ENCODE measurements around the gene PACS1.
A peak's percentile ranks its signal among the peaks of the same experiment; 100 is the strongest.

The PACS1 gene

DNA sequence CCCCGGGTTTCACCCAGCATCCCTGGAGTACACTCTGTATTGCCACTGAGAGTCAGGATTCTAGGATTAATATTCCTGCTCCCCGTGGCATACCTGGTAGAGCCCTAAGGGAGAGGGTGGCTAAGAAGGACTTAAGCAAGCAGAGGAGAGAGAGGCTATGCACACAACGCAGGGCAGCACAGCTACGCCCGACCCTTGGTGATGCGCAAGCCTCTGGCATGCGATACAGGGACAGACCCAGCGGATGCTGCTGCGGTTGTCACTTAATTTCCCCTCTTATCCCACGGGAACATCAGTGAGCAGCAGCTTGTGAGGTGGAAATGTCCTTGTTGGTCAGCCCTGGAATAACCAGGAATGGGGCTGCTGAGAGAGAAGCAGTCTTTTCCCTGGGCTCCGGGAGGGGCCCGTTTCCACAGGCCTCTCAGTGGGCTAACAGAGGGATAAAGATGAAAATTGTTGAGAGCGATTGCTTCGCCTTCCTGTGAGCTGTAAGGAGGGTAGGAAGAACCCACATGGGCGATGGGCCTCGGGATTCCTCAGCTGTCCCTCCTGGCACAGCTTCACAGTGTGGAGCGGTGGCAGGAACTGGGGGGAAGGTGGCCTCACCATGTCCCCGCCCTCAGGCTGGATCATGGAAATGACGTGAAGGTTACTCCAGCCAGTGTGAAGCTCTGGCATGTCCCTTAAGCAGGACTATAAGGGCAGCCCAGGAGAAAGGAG lies 149.9 kb downstream of the PACS1 start:
- H3K4me3 ChIP-seq (ENCODE audit: control insufficient read depth, low read depth, low read length): no peak overlapping the region
- TF ChIP-seq, protein P1, sequence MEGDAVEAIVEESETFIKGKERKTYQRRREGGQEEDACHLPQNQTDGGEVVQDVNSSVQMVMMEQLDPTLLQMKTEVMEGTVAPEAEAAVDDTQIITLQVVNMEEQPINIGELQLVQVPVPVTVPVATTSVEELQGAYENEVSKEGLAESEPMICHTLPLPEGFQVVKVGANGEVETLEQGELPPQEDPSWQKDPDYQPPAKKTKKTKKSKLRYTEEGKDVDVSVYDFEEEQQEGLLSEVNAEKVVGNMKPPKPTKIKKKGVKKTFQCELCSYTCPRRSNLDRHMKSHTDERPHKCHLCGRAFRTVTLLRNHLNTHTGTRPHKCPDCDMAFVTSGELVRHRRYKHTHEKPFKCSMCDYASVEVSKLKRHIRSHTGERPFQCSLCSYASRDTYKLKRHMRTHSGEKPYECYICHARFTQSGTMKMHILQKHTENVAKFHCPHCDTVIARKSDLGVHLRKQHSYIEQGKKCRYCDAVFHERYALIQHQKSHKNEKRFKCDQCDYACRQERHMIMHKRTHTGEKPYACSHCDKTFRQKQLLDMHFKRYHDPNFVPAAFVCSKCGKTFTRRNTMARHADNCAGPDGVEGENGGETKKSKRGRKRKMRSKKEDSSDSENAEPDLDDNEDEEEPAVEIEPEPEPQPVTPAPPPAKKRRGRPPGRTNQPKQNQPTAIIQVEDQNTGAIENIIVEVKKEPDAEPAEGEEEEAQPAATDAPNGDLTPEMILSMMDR (conservative IDR thresholded peaks at IDR 0.05; ENCODE audit: control insufficient read depth, insufficient read depth, low read depth, low read length): no peak
- DNase-seq (ENCODE audit: low read depth): no peak

DNA sequence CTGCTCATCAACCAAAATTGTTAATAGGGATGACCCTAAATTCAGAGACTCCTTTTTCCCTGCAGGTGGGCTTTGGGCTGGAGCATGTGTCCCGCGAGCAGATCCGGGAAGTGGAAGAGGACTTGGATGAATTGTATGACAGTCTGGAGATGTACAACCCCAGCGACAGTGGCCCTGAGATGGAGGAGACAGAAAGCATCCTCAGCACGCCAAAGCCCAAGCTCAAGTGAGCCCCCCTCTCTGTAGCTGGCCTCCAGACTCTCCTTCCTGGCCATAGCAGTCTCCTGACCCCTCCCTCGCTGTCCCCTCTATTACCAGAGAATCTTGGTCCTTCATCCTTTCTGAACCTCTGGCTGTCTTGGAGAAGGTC lies 150.5 kb downstream of the PACS1 start:
- no peak overlapping the region for H3K4me3 ChIP-seq (ENCODE audit: control insufficient read depth, low read depth, low read length)
- DNase-seq (ENCODE audit: low read depth): no peak
- TF ChIP-seq, protein P1 (conservative IDR thresholded peaks at IDR 0.05; ENCODE audit: control insufficient read depth, insufficient read depth, low read depth, low read length): no peak

DNA sequence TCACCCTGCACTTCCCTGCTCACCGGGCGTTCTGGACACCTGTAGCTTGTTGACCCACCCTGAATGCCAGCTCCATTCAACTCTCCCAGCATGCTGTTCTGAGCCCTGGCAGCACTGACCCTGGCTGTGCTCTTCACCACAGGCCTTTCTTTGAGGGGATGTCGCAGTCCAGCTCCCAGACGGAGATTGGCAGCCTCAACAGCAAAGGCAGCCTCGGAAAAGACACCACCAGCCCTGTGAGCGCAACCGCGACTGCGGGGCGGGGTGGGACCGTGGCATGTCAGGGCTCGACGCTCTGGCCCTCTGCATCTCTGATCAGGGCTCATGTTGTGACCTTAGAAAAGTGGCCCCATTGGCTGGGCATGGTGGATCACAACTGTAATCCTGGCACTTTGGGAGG lies 150.9 kb downstream of the PACS1 start:
- DNase-seq (ENCODE audit: low read depth): no peak
- TF ChIP-seq, protein P1 (conservative IDR thresholded peaks at IDR 0.05; ENCODE audit: control insufficient read depth, insufficient read depth, low read depth, low read length): no peak
- H3K4me3 ChIP-seq (ENCODE audit: control insufficient read depth, low read depth, low read length): no peak overlapping the region

DNA sequence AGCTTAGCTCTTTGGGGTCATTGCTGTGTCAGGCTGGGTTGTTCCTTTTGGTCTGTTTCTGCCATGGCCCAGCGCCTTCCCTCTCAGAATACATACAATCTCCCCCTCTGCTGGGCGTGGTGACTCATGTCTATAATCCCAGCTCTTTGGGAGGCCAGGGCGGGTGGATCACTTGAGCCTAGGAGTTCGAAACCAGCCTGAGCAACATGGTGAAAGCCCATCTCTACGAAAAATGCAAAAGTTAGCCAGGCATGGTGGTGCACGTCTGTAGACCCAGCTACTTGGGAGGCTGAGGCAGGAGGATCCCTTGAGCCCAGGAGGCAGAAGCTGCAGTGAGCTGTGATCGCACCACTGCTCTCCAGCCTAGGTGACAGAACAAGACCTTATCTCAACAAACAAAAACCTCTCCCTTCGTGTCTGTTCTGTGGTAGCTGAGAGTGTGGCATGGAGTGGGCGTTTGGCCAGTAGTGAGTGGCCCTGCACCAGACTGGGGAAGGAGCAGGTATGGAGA lies 151.7 kb downstream of the PACS1 start:
- TF ChIP-seq, protein P1 (conservative IDR thresholded peaks at IDR 0.05; ENCODE audit: control insufficient read depth, insufficient read depth, low read depth, low read length): no peak
- peak; percentile 8 for DNase-seq (ENCODE audit: low read depth)
- no peak overlapping the region for H3K4me3 ChIP-seq (ENCODE audit: control insufficient read depth, low read depth, low read length)

DNA sequence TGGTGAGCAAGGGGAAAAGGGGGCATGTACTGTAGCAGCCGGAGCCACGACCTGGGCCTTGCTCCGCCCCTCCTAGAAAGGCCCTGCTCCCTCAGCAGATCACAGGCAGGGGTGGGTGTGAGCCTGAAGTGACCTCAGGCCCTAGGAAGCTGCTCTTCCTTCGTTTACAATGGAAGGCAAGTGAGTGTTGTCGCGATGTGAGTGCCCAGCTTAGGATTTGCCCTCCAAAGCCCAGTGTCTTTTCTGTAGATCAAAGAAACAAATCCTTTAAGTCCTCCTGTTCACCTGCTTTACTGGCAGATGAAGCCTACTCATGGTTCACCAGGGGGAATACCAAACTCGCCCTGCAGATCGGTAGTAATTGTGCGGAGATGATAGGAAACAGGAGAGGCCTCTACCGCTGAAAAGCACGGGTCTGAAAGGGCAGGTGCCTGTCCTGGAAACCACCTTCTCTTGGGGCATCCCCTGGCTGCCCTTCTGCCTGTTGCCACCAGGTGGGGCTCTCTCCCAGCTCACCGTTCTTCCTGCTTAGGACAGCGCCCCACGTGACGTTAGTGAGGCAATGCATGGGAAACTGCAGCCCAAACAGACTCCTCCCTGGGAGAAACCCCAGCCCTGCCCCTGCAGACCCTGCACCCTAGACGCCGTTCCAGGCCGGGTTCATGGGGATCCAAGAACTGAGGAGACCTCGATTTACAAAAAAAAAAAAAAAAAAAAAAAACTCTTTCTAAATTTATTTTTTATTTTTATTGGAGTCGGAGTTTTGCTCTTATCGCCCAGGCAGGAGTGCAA lies 152.5 kb downstream of the PACS1 start:
- peak overlapping the region; percentile 6 for H3K4me3 ChIP-seq (ENCODE audit: control insufficient read depth, low read depth, low read length)
- DNase-seq (ENCODE audit: low read depth): peak; percentile 87
- TF ChIP-seq, protein P1 (conservative IDR thresholded peaks at IDR 0.05; ENCODE audit: control insufficient read depth, insufficient read depth, low read depth, low read length): peak; percentile 100

DNA sequence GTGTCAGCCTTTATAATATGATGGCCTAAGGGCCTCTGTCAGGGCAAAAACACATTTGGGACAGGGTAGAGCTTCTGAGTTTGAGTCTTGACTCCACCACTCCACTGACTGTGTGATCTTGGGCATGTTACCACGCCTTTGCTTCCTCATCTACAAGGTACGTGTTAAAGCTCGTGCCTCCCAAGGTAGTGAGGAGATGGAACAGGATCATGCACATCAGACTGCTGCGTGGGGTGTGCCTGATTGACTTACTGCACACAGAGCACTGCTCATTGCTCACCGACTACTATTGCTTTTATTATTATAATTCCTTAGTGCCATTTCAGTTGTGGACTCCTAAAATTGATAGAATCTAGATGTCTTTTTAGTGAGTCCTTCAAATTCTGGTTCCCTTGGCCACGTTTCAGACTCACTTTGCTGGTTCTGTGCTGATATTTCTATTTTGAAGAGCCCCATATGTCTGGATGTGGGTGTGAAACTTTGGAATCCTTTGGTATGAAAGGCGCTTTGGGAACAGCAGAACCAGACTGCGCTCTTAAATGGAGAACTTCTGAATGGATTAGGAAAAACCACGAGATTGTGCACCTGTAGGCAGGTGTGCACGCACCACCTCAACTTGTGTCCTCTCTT lies 154.3 kb downstream of the PACS1 start:
- no peak overlapping the region for H3K4me3 ChIP-seq (ENCODE audit: control insufficient read depth, low read depth, low read length)
- TF ChIP-seq, protein P1 (conservative IDR thresholded peaks at IDR 0.05; ENCODE audit: control insufficient read depth, insufficient read depth, low read depth, low read length): no peak
- no peak for DNase-seq (ENCODE audit: low read depth)

Measured in fibroblast of mammary gland (primary cell).